Camera-type eye (tissue), 1 donor: ENCODE data around the gene NXPE4. TPM values are rescaled to one million over a fixed set of nuclear protein-coding genes. Genes with fewer than 3 reads are reported as not detected.

Source experiments
- total RNA-seq: library from RNA; depleted of rRNA; stranded (reverse); fragments of >200 nt; gene quantifications from one replicate; pipeline ENCODE4 v1.2.3, GENCODE V29; 2014

NXPE4 gene
- not detected for total RNA-seq

DNA sequence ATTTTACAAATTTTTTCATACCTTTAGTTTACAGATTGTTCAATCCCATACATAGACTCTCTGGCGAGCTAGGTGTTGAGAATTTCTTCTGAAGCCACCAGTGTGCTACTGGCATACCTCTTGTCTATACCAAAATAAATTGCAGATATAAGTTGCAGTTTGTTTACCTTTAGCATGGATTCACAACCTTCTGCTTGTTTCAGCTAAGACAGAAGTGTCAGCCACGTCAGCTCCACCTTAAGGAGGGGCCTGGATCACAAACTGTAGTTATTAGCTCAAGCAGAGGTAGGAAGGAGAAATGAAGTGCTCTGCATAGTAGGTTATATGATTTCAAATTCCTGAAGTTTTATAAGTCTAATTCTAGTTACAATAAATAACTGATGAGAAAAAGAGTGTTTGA, at the start of gene NXPE4:
TSS of gene NXPE4 (minus strand) at position 216 of the 400 bp plus-strand sequence. CDS start 1,027 bp downstream, outside the sequence.

DNA sequence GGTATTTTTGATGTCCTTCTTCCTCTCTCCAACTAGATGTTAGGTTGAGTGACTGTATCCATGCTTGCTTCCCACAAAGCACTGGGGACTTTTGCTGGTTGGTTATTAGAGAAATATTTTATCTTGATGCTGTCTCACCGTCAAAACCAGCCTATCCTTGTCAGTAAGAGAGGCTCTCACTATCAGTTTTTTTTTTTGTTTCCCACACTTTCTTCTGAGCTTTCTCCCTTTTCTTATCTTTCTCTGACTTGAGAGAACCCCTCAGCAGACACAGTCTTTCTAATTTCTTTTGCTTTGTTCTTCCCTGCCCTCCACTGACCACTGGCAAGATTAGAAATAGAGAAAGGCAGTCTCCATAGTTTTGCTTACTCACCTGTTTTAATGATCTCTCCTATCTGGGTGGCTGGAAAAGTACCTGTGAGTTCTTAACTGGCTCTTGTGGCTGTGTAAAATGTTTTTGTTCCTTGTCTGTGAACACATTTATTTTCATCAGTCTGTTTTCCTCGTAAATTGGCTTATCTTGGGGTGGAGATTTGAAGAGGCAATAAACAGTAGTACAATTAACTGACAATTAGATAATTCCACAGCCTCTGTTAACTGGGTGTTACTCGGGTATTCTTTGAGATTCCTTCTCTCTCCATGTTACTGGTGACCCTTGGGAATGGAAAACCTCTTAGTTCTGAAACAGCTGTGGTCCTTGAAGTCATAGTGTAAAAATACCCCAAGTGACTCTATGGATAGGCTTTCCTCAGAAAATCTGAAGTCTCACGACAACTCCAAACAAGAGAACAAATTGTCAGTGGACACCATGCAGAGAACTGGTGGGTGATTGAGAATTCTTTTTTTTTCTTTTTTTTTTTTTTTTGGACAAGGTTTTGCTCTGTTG, 35.9 kb downstream of the NXPE4 start, which contains the start of gene NXPE1:
TSS of gene NXPE1 (minus strand) at position 457 of the 886 bp plus-strand sequence. CDS start 8,680 bp downstream, outside the sequence.

Other genes with a start within 250 kb of the NXPE4 start
- 12.4 TPM for gene C11orf71, start 195.3 kb downstream of the NXPE4 start, total RNA-seq
- 32.2 TPM for gene RBM7, start 195.1 kb downstream of the NXPE4 start, total RNA-seq
- gene REXO2, start 156.3 kb downstream of the NXPE4 start, total RNA-seq = 57.8 TPM
- not detected for gene NXPE1, start 35.9 kb downstream of the NXPE4 start, total RNA-seq
- gene NXPE2, start 82.7 kb upstream of the NXPE4 start, total RNA-seq = 0.33 TPM